WI38 (cell line): ENCODE data around the gene FAAP100.

ENCODE experiments used
- H3K4me3 ChIP-seq: 2 replicates; pipeline ENCODE4 v1.5.1; 2011; ENCODE audit warnings: low read depth, mild to moderate bottlenecking, control low read depth, low read length
- CTCF ChIP-seq: IDR thresholded peaks from 2 replicates; pipeline ENCODE4 v1.5.1; 2012; ENCODE audit warnings: low read depth, mild to moderate bottlenecking, control low read depth, low read length

The FAAP100 gene

GRCh38 chr17:81509972-81510784, 42.0 kb downstream of the FAAP100 start:
- peak overlapping the region; percentile 95 for H3K4me3 ChIP-seq
- no peak for TF ChIP-seq CTCF

- TF ChIP-seq CTCF = no peak
These were observed 42.8 kb downstream of the FAAP100 start for GRCh38 chr17:81509207-81509971.

GRCh38 chr17:81508639-81509206, 43.4 kb downstream of the FAAP100 start:
- TF ChIP-seq CTCF = no peak
- H3K4me3 ChIP-seq = peak overlapping the region; percentile 95

More at GRCh38 chr17:81509207-81509971, 42.8 kb downstream of the FAAP100 start:
- peak overlapping the region; percentile 95 for H3K4me3 ChIP-seq

GRCh38 chr17:81503619-81504018, 48.5 kb downstream of the FAAP100 start:
- no peak overlapping the region for H3K4me3 ChIP-seq
- no peak for TF ChIP-seq CTCF

GRCh38 chr17:81502471-81503017, 49.6 kb downstream of the FAAP100 start:
- no peak for TF ChIP-seq CTCF

GRCh38 chr17:81500047-81500446, 52.1 kb downstream of the FAAP100 start:
- no peak overlapping the region for H3K4me3 ChIP-seq
- no peak for TF ChIP-seq CTCF

More at GRCh38 chr17:81502471-81503017, 49.6 kb downstream of the FAAP100 start:
- no peak overlapping the region for H3K4me3 ChIP-seq
